HepG2 (cell line): ENCODE results near the gene TTLL10. TPM values are rescaled to one million over a fixed set of nuclear protein-coding genes. Genes with fewer than 3 reads are reported as not detected.

Experiments used
- BRD4 ChIP-seq: sonication (generic); formaldehyde crosslinking; IDR thresholded peaks from 2 replicates; pipeline ENCODE4 v1.4.0; 2020; ENCODE audit warnings: missing genetic modification reagents
- polyA plus RNA-seq, 8 experiments: library from polyadenylated mRNA; depleted of rRNA in 3 of 8; stranded (reverse) in 7 of 8; unstranded in 1 of 8; fragments of >200 nt; fragmentation: Illumina TruSeq in 4 of 8; extraction: Trizol in 4 of 8; gene quantifications; 2 replicates each; pipeline versions ENCODE4 v1.2.1 to v1.2.3, GENCODE V29; 2011 to 2016; ENCODE audit warnings: low read depth in 4 of 8, missing spikeins in 1 of 8, mixed read lengths in 1 of 8; ENCODE audit not compliant: insufficient read depth in 1 of 8
- total RNA-seq, 5 experiments: library from RNA; depleted of rRNA; stranded (reverse); fragments of >200 nt; fragmentation: Illumina TruSeq; extraction: Trizol; gene quantifications; 2 replicates each; pipeline ENCODE4 v1.2.3, GENCODE V29; 2016; ENCODE audit warnings: low read depth in 1 of 5
- TF ChIP-seq, protein P1 (sequence below): sonication (generic); formaldehyde crosslinking; IDR thresholded peaks from 2 replicates; pipeline ENCODE4 v1.4.0; 2020; ENCODE audit warnings: mild to moderate bottlenecking, missing genetic modification reagents
- TF ChIP-seq, protein P2 (sequence below): sonication (generic); formaldehyde crosslinking; conservative IDR thresholded peaks from 2 replicates; pipeline ENCODE4 v1.4.0; 2020; ENCODE audit warnings: missing genetic modification reagents

Gene TTLL10
- total and polyA plus RNA-seq, 2 of the 13 experiments (the other 11 are each of a cell fraction or from before 2014, with no cell fraction given): not detected

DNA sequence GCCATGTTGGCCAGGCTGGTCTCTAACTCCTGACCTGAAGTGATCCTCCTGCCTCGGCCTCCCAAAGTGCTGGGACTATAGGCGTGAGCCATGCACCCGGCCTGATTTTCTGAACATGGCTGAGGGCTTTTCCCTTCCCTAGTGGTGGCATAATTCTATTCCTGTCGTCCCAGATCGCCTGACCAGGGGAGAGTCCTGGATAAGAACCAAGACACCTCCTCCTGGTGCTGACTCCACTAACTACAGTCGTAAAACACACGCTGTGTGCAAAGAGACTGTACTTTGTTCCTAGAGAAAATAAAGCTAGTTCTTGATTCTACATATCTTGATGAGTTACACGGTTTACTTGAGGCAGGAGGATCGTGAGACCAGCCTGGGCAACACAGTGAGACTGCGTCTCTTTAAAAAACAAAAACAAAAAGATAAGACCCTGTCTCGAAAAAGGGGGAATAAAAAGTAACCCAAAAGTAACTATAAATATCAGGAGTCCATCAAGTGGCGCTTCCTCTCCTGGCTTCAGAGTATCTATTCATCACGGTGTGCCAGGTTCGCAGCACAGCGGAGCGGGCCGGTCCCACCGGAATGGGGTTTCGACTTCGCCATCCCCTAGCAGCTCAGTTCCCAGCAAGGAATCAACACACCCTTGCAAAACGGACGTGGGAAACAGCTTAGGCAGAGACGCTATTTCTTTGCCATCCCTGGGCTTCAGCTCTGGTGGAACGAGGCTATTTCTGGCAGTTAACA lies 57.1 kb downstream of the TTLL10 start (continued):
- TF ChIP-seq, protein P1, sequence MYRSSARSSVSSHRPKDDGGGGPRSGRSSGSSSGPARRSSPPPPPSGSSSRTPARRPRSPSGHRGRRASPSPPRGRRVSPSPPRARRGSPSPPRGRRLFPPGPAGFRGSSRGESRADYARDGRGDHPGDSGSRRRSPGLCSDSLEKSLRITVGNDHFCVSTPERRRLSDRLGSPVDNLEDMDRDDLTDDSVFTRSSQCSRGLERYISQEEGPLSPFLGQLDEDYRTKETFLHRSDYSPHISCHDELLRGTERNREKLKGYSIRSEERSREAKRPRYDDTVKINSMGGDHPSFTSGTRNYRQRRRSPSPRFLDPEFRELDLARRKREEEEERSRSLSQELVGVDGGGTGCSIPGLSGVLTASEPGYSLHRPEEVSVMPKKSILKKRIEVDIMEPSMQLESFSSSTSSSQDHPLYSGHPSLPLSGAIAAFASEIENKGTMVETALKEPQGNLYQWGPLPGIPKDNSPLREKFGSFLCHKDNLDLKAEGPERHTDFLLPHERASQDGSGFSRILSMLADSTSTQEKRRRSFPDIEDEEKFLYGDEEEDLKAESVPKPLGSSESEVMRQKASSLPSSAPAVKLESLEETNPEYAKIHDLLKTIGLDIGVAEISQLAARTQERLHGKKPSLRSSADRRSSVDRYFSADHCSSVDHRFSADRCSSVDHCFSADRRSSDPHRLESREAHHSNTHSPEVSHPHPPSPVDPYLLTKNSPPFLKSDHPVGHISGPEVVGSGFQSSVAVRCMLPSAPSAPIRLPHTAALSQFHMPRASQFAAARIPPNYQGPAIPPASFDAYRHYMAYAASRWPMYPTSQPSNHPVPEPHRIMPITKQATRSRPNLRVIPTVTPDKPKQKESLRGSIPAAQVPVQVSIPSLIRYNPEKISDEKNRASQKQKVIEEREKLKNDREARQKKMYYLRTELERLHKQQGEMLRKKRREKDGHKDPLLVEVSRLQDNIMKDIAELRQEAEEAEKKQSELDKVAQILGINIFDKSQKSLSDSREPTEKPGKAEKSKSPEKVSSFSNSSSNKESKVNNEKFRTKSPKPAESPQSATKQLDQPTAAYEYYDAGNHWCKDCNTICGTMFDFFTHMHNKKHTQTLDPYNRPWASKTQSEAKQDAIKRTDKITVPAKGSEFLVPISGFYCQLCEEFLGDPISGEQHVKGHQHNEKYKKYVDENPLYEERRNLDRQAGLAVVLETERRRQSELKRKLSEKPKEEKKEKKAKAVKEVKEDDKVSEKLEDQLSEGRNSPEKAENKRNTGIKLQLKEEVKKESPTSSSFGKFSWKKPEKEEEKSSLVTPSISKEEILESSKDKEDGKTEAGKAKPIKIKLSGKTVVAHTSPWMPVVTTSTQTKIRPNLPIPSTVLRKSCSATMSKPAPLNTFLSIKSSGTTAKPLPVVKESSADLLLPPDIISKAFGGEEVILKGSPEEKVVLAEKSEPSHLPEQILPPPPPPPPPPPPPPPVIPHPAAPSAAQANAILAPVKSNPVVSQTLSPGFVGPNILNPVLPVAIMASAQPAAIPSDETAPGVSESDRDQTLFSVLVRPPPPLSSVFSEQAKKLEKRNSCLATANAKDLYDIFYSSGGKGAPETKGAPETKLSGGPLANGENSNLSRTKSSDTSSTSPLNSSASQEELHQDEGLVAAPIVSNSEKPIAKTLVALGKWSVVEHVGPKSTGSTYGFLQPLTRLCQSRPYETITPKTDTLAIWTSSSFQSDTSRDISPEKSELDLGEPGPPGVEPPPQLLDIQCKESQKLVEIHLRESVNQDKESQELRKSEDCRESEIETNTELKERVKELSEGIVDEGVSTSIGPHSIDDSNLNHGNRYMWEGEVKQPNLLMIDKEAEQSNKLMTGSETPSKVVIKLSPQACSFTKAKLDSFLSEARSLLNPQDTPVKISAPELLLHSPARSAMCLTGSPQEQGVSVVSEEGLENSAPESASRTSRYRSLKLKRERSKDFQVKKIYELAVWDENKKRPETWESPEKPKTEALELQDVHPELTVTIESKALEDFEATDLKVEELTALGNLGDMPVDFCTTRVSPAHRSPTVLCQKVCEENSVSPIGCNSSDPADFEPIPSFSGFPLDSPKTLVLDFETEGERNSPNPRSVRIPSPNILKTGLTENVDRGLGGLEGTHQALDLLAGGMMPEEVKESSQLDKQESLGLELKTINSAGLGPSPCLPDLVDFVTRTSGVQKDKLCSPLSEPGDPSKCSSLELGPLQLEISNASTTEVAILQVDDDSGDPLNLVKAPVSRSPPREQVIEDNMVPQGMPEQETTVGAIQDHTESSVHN (CRISPR knock-in tag): 0 out of 2 replicates have a peak, but pooled peaks have one; percentile 48
- TF ChIP-seq, protein P2, sequence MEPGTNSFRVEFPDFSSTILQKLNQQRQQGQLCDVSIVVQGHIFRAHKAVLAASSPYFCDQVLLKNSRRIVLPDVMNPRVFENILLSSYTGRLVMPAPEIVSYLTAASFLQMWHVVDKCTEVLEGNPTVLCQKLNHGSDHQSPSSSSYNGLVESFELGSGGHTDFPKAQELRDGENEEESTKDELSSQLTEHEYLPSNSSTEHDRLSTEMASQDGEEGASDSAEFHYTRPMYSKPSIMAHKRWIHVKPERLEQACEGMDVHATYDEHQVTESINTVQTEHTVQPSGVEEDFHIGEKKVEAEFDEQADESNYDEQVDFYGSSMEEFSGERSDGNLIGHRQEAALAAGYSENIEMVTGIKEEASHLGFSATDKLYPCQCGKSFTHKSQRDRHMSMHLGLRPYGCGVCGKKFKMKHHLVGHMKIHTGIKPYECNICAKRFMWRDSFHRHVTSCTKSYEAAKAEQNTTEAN: peak; percentile 57; the same call in 1 of the 2 replicates
- TF ChIP-seq BRD4 (CRISPR knock-in tag): peak; percentile 23; the same call in 1 of the 2 replicates
